Measurements from ENCODE around the gene EXOC6.

DNA sequence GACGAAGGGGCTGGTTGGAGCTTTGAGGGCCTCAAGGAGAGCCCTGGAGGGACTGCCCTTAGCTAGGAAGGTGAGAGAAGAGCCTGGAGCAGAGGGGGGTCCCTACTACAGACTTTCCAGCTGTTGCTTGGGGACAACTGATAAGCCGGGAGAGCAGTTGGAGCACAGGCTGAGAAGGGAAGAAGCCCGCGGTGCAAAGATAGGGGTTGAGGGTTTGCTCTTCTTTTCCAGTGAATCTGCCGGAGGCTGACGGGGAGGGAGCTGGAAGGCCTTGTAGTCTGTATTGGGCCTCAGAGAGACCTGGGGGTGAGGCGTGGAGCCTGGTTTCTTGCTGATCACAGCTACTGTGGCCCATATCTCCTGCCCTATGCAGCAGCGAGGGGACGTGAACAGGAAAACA lies 249.1 kb downstream of the EXOC6 start:
- TF ChIP-seq POLR2A (IDR thresholded peaks at IDR 0.05), result no peak
- TF ChIP-seq, protein P1, sequence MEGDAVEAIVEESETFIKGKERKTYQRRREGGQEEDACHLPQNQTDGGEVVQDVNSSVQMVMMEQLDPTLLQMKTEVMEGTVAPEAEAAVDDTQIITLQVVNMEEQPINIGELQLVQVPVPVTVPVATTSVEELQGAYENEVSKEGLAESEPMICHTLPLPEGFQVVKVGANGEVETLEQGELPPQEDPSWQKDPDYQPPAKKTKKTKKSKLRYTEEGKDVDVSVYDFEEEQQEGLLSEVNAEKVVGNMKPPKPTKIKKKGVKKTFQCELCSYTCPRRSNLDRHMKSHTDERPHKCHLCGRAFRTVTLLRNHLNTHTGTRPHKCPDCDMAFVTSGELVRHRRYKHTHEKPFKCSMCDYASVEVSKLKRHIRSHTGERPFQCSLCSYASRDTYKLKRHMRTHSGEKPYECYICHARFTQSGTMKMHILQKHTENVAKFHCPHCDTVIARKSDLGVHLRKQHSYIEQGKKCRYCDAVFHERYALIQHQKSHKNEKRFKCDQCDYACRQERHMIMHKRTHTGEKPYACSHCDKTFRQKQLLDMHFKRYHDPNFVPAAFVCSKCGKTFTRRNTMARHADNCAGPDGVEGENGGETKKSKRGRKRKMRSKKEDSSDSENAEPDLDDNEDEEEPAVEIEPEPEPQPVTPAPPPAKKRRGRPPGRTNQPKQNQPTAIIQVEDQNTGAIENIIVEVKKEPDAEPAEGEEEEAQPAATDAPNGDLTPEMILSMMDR (IDR thresholded peaks at IDR 0.05), result no peak

Data from heart left ventricle (tissue), 13 donors.